ENCODE measurements around the gene A2M.

A2M gene

GRCh38 chr12:9074484-9075137, 41.1 kb downstream of the A2M start:
- no peak overlapping the region for H3K4me3 ChIP-seq (ENCODE audit: low read length)
- H3K9ac ChIP-seq (ENCODE audit: low read length): no peak overlapping the region
- H3K36me3 ChIP-seq (replicated peaks; ENCODE audit: insufficient read depth, low read length): no peaks in the 10 kb centered on the region
- DNase-seq: no peak
- no peak overlapping the region for H3K4me2 ChIP-seq (ENCODE audit: low read depth, low read length)
- TF ChIP-seq EZH2phosphoT487 (IDR thresholded peaks at IDR 0.05; ENCODE audit: low read length) (no peak), CTCF (IDR thresholded peaks at IDR 0.05; ENCODE audit: low read length) (no peak), EZH2 (optimal IDR thresholded peaks at IDR 0.05; ENCODE audit: low read depth, low read length) (no peak)
- H3K27me3 ChIP-seq (replicated peaks; ENCODE audit: insufficient read depth, low read length): no peaks in the 10 kb centered on the region
- no peaks in the 10 kb centered on the region for H3K4me1 ChIP-seq (ENCODE audit: low read length)
- H2AFZ ChIP-seq (ENCODE audit: low read length): no peak overlapping the region
- H3K27ac ChIP-seq (ENCODE audit: low read length): no peak overlapping the region
- no peaks in the 10 kb centered on the region for H3K79me2 ChIP-seq (ENCODE audit: low read length)
- H3F3A ChIP-seq (ENCODE audit: insufficient read depth, low read length): no peaks in the 10 kb centered on the region
- H3K9me3 ChIP-seq (replicated peaks; ENCODE audit: insufficient read depth, low read length): no peaks in the 10 kb centered on the region
- H4K20me1 ChIP-seq (ENCODE audit: insufficient read depth, low read length): no peaks in the 10 kb centered on the region
- no peaks in the 10 kb centered on the region for H3K9me2 ChIP-seq (replicated peaks; ENCODE audit: insufficient read depth, low read length)

DNA sequence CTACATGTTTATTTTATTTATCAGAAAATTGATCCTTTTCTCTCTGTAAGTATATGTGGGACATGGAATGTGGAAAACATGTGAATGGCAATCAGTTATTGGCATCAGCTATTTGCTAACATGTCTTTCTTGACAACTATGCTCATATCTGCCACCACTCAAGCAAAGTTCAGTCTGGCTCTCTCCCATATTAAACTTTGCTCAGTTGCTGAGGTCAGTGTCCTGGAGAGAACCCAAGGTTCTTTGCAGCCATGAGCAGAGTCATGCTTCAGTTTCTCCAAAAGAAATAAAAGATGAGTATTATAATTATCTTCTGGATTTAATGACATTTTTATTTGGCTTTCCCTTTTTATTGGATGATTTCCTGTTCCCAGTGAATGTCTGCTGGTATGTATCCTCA, 42.6 kb downstream of the A2M start:
- Histone ChIP-seq H3K27me3 (replicated peaks; ENCODE audit: insufficient read depth, low read length) (no peaks in the 10 kb centered on the region), H3K79me2 (ENCODE audit: low read length) (no peaks in the 10 kb centered on the region), H3K36me3 (replicated peaks; ENCODE audit: insufficient read depth, low read length) (no peaks in the 10 kb centered on the region), H2AFZ (ENCODE audit: low read length) (no peak overlapping the region), H3K4me1 (ENCODE audit: low read length) (no peaks in the 10 kb centered on the region), H3F3A (ENCODE audit: insufficient read depth, low read length) (no peaks in the 10 kb centered on the region), H3K9me2 (replicated peaks; ENCODE audit: insufficient read depth, low read length) (no peaks in the 10 kb centered on the region), H3K9me3 (replicated peaks; ENCODE audit: insufficient read depth, low read length) (no peaks in the 10 kb centered on the region), H4K20me1 (ENCODE audit: insufficient read depth, low read length) (no peaks in the 10 kb centered on the region), H3K4me2 (ENCODE audit: low read depth, low read length) (no peak overlapping the region), H3K9ac (ENCODE audit: low read length) (no peak overlapping the region), H3K4me3 (ENCODE audit: low read length) (no peak overlapping the region), H3K27ac (ENCODE audit: low read length) (no peak overlapping the region)
- no peak for DNase-seq
- TF ChIP-seq EZH2 (optimal IDR thresholded peaks at IDR 0.05; ENCODE audit: low read depth, low read length) (no peak), CTCF (IDR thresholded peaks at IDR 0.05; ENCODE audit: low read length) (no peak), EZH2phosphoT487 (IDR thresholded peaks at IDR 0.05; ENCODE audit: low read length) (no peak)

DNA sequence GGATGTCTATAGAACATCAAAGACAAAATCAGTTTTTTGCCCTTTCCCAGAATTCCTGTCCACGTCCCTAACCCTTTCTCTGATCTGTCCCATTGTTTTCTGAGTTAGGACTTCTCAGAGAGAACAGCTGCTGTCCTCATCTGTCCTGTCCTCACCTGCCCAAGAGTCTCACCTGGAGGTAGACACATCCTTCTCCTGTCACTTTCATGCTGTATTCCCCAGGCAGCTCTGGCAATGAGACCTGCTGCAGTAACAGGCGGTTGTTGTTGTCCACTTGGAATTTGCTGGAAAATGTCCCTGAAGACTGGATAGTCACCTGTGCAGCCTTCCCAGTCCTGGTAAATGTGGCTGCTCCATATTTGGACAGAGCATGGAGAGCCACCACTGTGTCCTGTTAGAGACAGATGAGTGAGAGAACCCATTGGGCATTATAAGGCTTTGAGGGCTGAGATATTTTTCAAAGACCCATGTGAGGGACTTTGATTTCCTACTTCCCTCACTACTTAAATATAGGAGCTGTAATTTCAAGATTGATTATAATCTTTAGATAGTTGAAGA, 43.2 kb downstream of the A2M start:
- H3K4me1 ChIP-seq (ENCODE audit: low read length): no peaks in the 10 kb centered on the region
- no peaks in the 10 kb centered on the region for H3F3A ChIP-seq (ENCODE audit: insufficient read depth, low read length)
- H3K9me2 ChIP-seq (replicated peaks; ENCODE audit: insufficient read depth, low read length): no peaks in the 10 kb centered on the region
- H2AFZ ChIP-seq (ENCODE audit: low read length): no peak overlapping the region
- no peaks in the 10 kb centered on the region for H3K79me2 ChIP-seq (ENCODE audit: low read length)
- H3K9ac ChIP-seq (ENCODE audit: low read length): no peak overlapping the region
- no peaks in the 10 kb centered on the region for H3K9me3 ChIP-seq (replicated peaks; ENCODE audit: insufficient read depth, low read length)
- DNase-seq: no peak
- no peaks in the 10 kb centered on the region for H3K27me3 ChIP-seq (replicated peaks; ENCODE audit: insufficient read depth, low read length)
- H3K4me2 ChIP-seq (ENCODE audit: low read depth, low read length): no peak overlapping the region
- no peak overlapping the region for H3K4me3 ChIP-seq (ENCODE audit: low read length)
- no peaks in the 10 kb centered on the region for H4K20me1 ChIP-seq (ENCODE audit: insufficient read depth, low read length)
- H3K36me3 ChIP-seq (replicated peaks; ENCODE audit: insufficient read depth, low read length): no peaks in the 10 kb centered on the region
- TF ChIP-seq CTCF (IDR thresholded peaks at IDR 0.05; ENCODE audit: low read length) (no peak), EZH2phosphoT487 (IDR thresholded peaks at IDR 0.05; ENCODE audit: low read length) (no peak), EZH2 (optimal IDR thresholded peaks at IDR 0.05; ENCODE audit: low read depth, low read length) (no peak)
- H3K27ac ChIP-seq (ENCODE audit: low read length): no peak overlapping the region
